ENCODE results near the gene FDXR. TPM values are rescaled to one million over a fixed set of nuclear protein-coding genes. Genes with fewer than 3 reads are reported as not detected.
A peak's percentile ranks its signal among the peaks of the same experiment; 100 is the strongest.

FDXR gene
- total and polyA plus RNA-seq, 2 donors (not counting 3 experiments of a cell fraction or from before 2014, with no cell fraction given): 19.7 to 33.4 TPM

GRCh38 chr17:74892974-74893911, 20.4 kb upstream of the FDXR start, which contains the start of gene FADS6:
FADS6 (minus strand) TSS chr17:74893633; CDS start chr17:74893595, 38 bp downstream.
- DNase-seq (ENCODE audit: low read depth, low spot score): no peak
- H2AFZ ChIP-seq (ENCODE audit: low read depth, low read length): no peak within 1 kb of the TSS
- ChIA-PET POLR2A (no interaction called here), CTCF (interaction anchor here (1.0 kb wide), 2 partner anchors 12 to 20 kb away, joined by 3 to 4 read pairs; partner anchors contain the start of gene FDXR)
- no peaks in the 10 kb centered on the region for H4K20me1 ChIP-seq (replicated peaks; ENCODE audit: control insufficient read depth, extremely low read depth, insufficient read depth, low read length)
- no peaks in the 10 kb centered on the region for H3K36me3 ChIP-seq (ENCODE audit: control insufficient read depth in 2 of 2, extremely low read depth in 1 of 2, insufficient read depth in 2 of 2, low read length in 2 of 2)
- H3K4me3 ChIP-seq (replicated peaks in 1 of 3; ENCODE audit: insufficient read depth in 1 of 3, low read depth in 1 of 3, low read length in 3 of 3): no peak within 1 kb of the TSS
- H3K9me3 ChIP-seq (replicated peaks; ENCODE audit: control insufficient read depth, insufficient read depth, low read length): no peaks in the 10 kb centered on the region
- no peaks in the 10 kb centered on the region for H3K79me2 ChIP-seq (ENCODE audit: control insufficient read depth, insufficient read depth, low read length)
- dilution Hi-C loops (cut with MboI; ENCODE audit: extremely low pct_ligation_motif_present, low sequenced_read_pairs): no loop called here
- intact Hi-C loops (cut with micrococcal nuclease): no loop called here
- no peaks in the 10 kb centered on the region for H3K4me1 ChIP-seq (ENCODE audit: control insufficient read depth, extremely low read depth, insufficient read depth, low read length)
- TF ChIP-seq EZH2 (IDR thresholded peaks at IDR 0.05; ENCODE audit: borderline replicate concordance, low read depth, low read length, severe bottlenecking): peak; percentile 95
- no peak for TF ChIP-seq POLR2AphosphoS5 (IDR thresholded peaks at IDR 0.05; ENCODE audit: insufficient read depth, low read depth, low read length)
- H3K27me3 ChIP-seq (ENCODE audit: control insufficient read depth in 2 of 2, insufficient read depth in 2 of 2, low read length in 2 of 2): peaks cover 37% of the 10 kb centered on the region in 2 experiments
- H3K27ac ChIP-seq (ENCODE audit: insufficient read depth, low read depth, low read length): no peak within 1 kb of the TSS
- no peak within 1 kb of the TSS for H3K4me2 ChIP-seq (ENCODE audit: insufficient read depth, low read length)
- no peak within 1 kb of the TSS for H3K9ac ChIP-seq (replicated peaks; ENCODE audit: extremely low read depth, insufficient read depth, low read length)
- no TSS peak for BruUV-seq (replicated peaks)
- H3K9me1 ChIP-seq (replicated peaks; ENCODE audit: control insufficient read depth, extremely low read depth, insufficient read depth, low read length): no peaks in the 10 kb centered on the region
- FAIRE-seq: no peak

GRCh38 chr17:74892013-74892841, 19.4 kb upstream of the FDXR start:
- Histone ChIP-seq H2AFZ (ENCODE audit: low read depth, low read length) (no peak overlapping the region), H3K27me3 (ENCODE audit: control insufficient read depth in 2 of 2, insufficient read depth in 2 of 2, low read length in 2 of 2) (peaks cover 36 to 37% of the 10 kb centered on the region in 2 experiments), H3K9ac (replicated peaks; ENCODE audit: extremely low read depth, insufficient read depth, low read length) (no peak overlapping the region), H3K4me1 (ENCODE audit: control insufficient read depth, extremely low read depth, insufficient read depth, low read length) (no peaks in the 10 kb centered on the region), H3K4me3 (replicated peaks in 1 of 3; ENCODE audit: insufficient read depth in 1 of 3, low read depth in 1 of 3, low read length in 3 of 3) (no peak overlapping the region), H3K79me2 (ENCODE audit: control insufficient read depth, insufficient read depth, low read length) (no peaks in the 10 kb centered on the region), H3K9me1 (replicated peaks; ENCODE audit: control insufficient read depth, extremely low read depth, insufficient read depth, low read length) (no peaks in the 10 kb centered on the region), H4K20me1 (replicated peaks; ENCODE audit: control insufficient read depth, extremely low read depth, insufficient read depth, low read length) (no peaks in the 10 kb centered on the region), H3K4me2 (ENCODE audit: insufficient read depth, low read length) (no peak overlapping the region), H3K36me3 (ENCODE audit: control insufficient read depth in 2 of 2, extremely low read depth in 1 of 2, insufficient read depth in 2 of 2, low read length in 2 of 2) (no peaks in the 10 kb centered on the region), H3K27ac (ENCODE audit: insufficient read depth, low read depth, low read length) (no peak overlapping the region), H3K9me3 (replicated peaks; ENCODE audit: control insufficient read depth, insufficient read depth, low read length) (no peaks in the 10 kb centered on the region)
- CTCF ChIA-PET: no interaction called here
- DNase-seq (ENCODE audit: low read depth, low spot score): no peak
- no peak for FAIRE-seq
- dilution Hi-C loops (cut with MboI; ENCODE audit: extremely low pct_ligation_motif_present, low sequenced_read_pairs) (no loop called here), intact Hi-C loops (cut with micrococcal nuclease) (no loop called here)
- POLR2A ChIA-PET: no interaction called here
- TF ChIP-seq JUN (IDR thresholded peaks at IDR 0.05; ENCODE audit: borderline replicate concordance, insufficient read depth, insufficient read length, low read depth): no peak
- TF ChIP-seq CTCF (IDR thresholded peaks at IDR 0.05; ENCODE audit: extremely low read depth in 1 of 2, insufficient read depth in 1 of 2, low read depth in 1 of 2, low read length in 2 of 2): no peak
- no peak for TF ChIP-seq MYC (IDR thresholded peaks at IDR 0.05; ENCODE audit: low read depth, low read length)
- TF ChIP-seq GATA2 (IDR thresholded peaks at IDR 0.05; ENCODE audit: insufficient read depth, insufficient read length, low read depth, low read length): no peak
- no peak for TF ChIP-seq POLR2AphosphoS5 (IDR thresholded peaks at IDR 0.05; ENCODE audit: insufficient read depth, low read depth, low read length)
- no peak for TF ChIP-seq EZH2 (IDR thresholded peaks at IDR 0.05; ENCODE audit: borderline replicate concordance, low read depth, low read length, severe bottlenecking)
- no peak for TF ChIP-seq POLR2A (IDR thresholded peaks at IDR 0.05; ENCODE audit: low read depth, low read length)
- TF ChIP-seq FOS (IDR thresholded peaks at IDR 0.05; ENCODE audit: borderline replicate concordance, insufficient read depth, low read length): no peak
- no peak for TF ChIP-seq MAX (IDR thresholded peaks at IDR 0.05; ENCODE audit: insufficient read depth, insufficient read length)
- no TSS peak for BruUV-seq (replicated peaks)

Data from endothelial cell of umbilical vein (primary cell).